Mesendoderm (in vitro differentiated cells): ENCODE measurements around the gene ANAPC7.
A peak's percentile ranks its signal among the peaks of the same experiment; 100 is the strongest.

Experiments
- DNase-seq: peaks from one replicate; pipeline ENCODE4 v3.0.0; 2013
- H2AK5ac ChIP-seq: 2 replicates; pipeline ENCODE4 v1.6.1; 2013; ENCODE audit warnings: low read length, inconsistent platforms
- H2BK120ac ChIP-seq: 2 replicates; pipeline ENCODE4 v1.6.1; 2013; ENCODE audit warnings: low read depth, mild to moderate bottlenecking, low read length, moderate library complexity, mixed read lengths
- H2BK15ac ChIP-seq: replicated peaks from 2 replicates; pipeline ENCODE4 v1.6.1; 2013; ENCODE audit warnings: low read depth, mild to moderate bottlenecking, moderate library complexity
- H2BK5ac ChIP-seq: 2 replicates; pipeline ENCODE4 v1.6.1; 2013; ENCODE audit warnings: low read length, inconsistent platforms
- H3K18ac ChIP-seq: 2 replicates; pipeline ENCODE4 v1.6.1; 2013; ENCODE audit warnings: mild to moderate bottlenecking, low read length, mixed read lengths
- H3K23ac ChIP-seq: one replicate; pipeline ENCODE4 v1.6.1; 2013; ENCODE audit warnings: low read length
- H3K27ac ChIP-seq: 2 replicates; pipeline ENCODE4 v1.5.1; 2013; ENCODE audit warnings: low read depth, mild to moderate bottlenecking, inconsistent platforms, low read length, moderate library complexity
- H3K27me3 ChIP-seq: 2 replicates; pipeline ENCODE4 v1.6.1; 2013; ENCODE audit warnings: low read length, control low read depth, mild to moderate bottlenecking, inconsistent platforms; ENCODE audit not compliant: insufficient read depth, poor library complexity
- H3K36me3 ChIP-seq: 2 replicates; pipeline ENCODE4 v1.6.1; 2013; ENCODE audit warnings: low read length, inconsistent platforms; ENCODE audit not compliant: control insufficient read depth, insufficient read depth
- H3K4ac ChIP-seq: one replicate; pipeline ENCODE4 v1.6.1; 2013; ENCODE audit warnings: low read depth, mild to moderate bottlenecking, low read length, moderate library complexity
- H3K4me1 ChIP-seq: 2 replicates; pipeline ENCODE4 v1.6.1; 2013; ENCODE audit warnings: low read depth, low read length, inconsistent platforms; ENCODE audit not compliant: control insufficient read depth
- H3K4me2 ChIP-seq: 2 replicates; pipeline ENCODE4 v1.6.1; 2013; ENCODE audit warnings: low read length
- H3K4me3 ChIP-seq: 2 replicates; pipeline ENCODE4 v1.5.1; 2013; ENCODE audit warnings: mild to moderate bottlenecking, low read length
- H3K56ac ChIP-seq: one replicate; pipeline ENCODE4 v1.6.1; 2013; ENCODE audit warnings: low read length
- H3K79me1 ChIP-seq: 2 replicates; pipeline ENCODE4 v1.6.1; 2013; ENCODE audit warnings: low read length, inconsistent platforms
- H3K79me2 ChIP-seq: 2 replicates; pipeline ENCODE4 v1.6.1; 2013; ENCODE audit warnings: mild to moderate bottlenecking, low read length; ENCODE audit not compliant: control insufficient read depth, insufficient read depth
- H3K9ac ChIP-seq: 2 replicates; pipeline ENCODE4 v1.6.1; 2013; ENCODE audit warnings: low read length, inconsistent platforms
- H4K5ac ChIP-seq: one replicate; pipeline ENCODE4 v1.6.1; 2013; ENCODE audit warnings: low read length
- H4K8ac ChIP-seq: one replicate; pipeline ENCODE4 v1.6.1; 2013; ENCODE audit warnings: low read depth, mild to moderate bottlenecking, control low read depth, low read length, moderate library complexity
- WGBS: extraction: QIAGEN DNeasy Blood & Tissue Kit; methylation state at CpG from one replicate; pipeline ENCODE4 v1.1.7; 2013; ENCODE audit warnings: low lambda C conversion rate, missing lambda C conversion rate; ENCODE audit not compliant: insufficient coverage; ENCODE audit errors: extremely low coverage; 5-methylcytosine and 5-hydroxymethylcytosine counted together

Gene ANAPC7

GRCh38 chr12:110354172-110354780 lies 49.2 kb downstream of the ANAPC7 start:
- Histone ChIP-seq H3K79me1 (no peaks in the 10 kb centered on the region), H3K56ac (no peak overlapping the region), H3K4me1 (no peaks in the 10 kb centered on the region), H3K9ac (no peak overlapping the region), H3K27ac (no peak overlapping the region), H3K4me3 (no peak overlapping the region), H2BK5ac (no peak overlapping the region), H3K18ac (no peak overlapping the region), H2BK15ac (no peak overlapping the region), H3K23ac (peak overlapping the region; percentile 11), H3K4me2 (no peak overlapping the region), H3K79me2 (no peaks in the 10 kb centered on the region), H4K5ac (no peak overlapping the region), H2AK5ac (no peak overlapping the region), H2BK120ac (no peak overlapping the region), H3K4ac (no peak overlapping the region), H4K8ac (no peak overlapping the region), H3K36me3 (no peaks in the 10 kb centered on the region), H3K27me3 (no peaks in the 10 kb centered on the region)
- no CpG with 5 or more reads among the region's 7 CpGs for WGBS
- DNase-seq, result no peak

- Histone ChIP-seq H3K18ac (no peak overlapping the region), H2AK5ac (no peak overlapping the region), H3K79me2 (no peaks in the 10 kb centered on the region), H3K4ac (no peak overlapping the region), H3K56ac (no peak overlapping the region), H3K36me3 (no peaks in the 10 kb centered on the region), H3K4me2 (no peak overlapping the region), H4K5ac (no peak overlapping the region), H2BK5ac (no peak overlapping the region), H4K8ac (no peak overlapping the region), H2BK120ac (no peak overlapping the region), H3K27me3 (no peaks in the 10 kb centered on the region), H3K23ac (no peak overlapping the region), H3K79me1 (no peaks in the 10 kb centered on the region), H3K4me1 (no peaks in the 10 kb centered on the region), H2BK15ac (no peak overlapping the region), H3K4me3 (no peak overlapping the region), H3K9ac (no peak overlapping the region), H3K27ac (no peak overlapping the region)
- DNase-seq, result no peak
- no CpG with 5 or more reads among the region's 13 CpGs for WGBS
Measured at GRCh38 chr12:110353211-110353965, 50.1 kb downstream of the ANAPC7 start.

GRCh38 chr12:110352401-110352800 lies 51.1 kb downstream of the ANAPC7 start:
- no peak overlapping the region for H3K4ac ChIP-seq
- no peak overlapping the region for H2AK5ac ChIP-seq
- H4K8ac ChIP-seq, result no peak overlapping the region
- DNase-seq, result no peak
- no peak overlapping the region for H2BK120ac ChIP-seq
- no peak overlapping the region for H3K4me2 ChIP-seq
- no CpG with 5 or more reads among the region's 3 CpGs for WGBS
- H3K18ac ChIP-seq, result no peak overlapping the region
- H3K79me1 ChIP-seq, result no peaks in the 10 kb centered on the region
- H3K27me3 ChIP-seq, result no peaks in the 10 kb centered on the region
- H2BK15ac ChIP-seq, result no peak overlapping the region
- H2BK5ac ChIP-seq, result no peak overlapping the region
- no peak overlapping the region for H3K23ac ChIP-seq
- no peaks in the 10 kb centered on the region for H3K4me1 ChIP-seq
- H3K27ac ChIP-seq, result no peak overlapping the region
- H3K9ac ChIP-seq, result no peak overlapping the region
- H4K5ac ChIP-seq, result no peak overlapping the region
- no peaks in the 10 kb centered on the region for H3K79me2 ChIP-seq
- H3K4me3 ChIP-seq, result no peak overlapping the region
- no peak overlapping the region for H3K56ac ChIP-seq
- H3K36me3 ChIP-seq, result peaks cover 5% of the 10 kb centered on the region

- Histone ChIP-seq H3K56ac (no peak overlapping the region), H2AK5ac (no peak overlapping the region), H3K79me2 (no peaks in the 10 kb centered on the region), H2BK120ac (no peak overlapping the region), H2BK5ac (no peak overlapping the region), H3K79me1 (no peaks in the 10 kb centered on the region), H3K27me3 (no peaks in the 10 kb centered on the region), H3K4ac (no peak overlapping the region), H3K4me3 (no peak overlapping the region), H2BK15ac (no peak overlapping the region), H3K18ac (no peak overlapping the region), H4K8ac (no peak overlapping the region), H4K5ac (no peak overlapping the region), H3K4me1 (no peaks in the 10 kb centered on the region), H3K4me2 (no peak overlapping the region), H3K9ac (no peak overlapping the region), H3K36me3 (peaks cover 9% of the 10 kb centered on the region), H3K27ac (no peak overlapping the region), H3K23ac (no peak overlapping the region)
- no CpG with 5 or more reads among the region's 8 CpGs for WGBS
- DNase-seq, result no peak
Measured at GRCh38 chr12:110351119-110351518, 52.4 kb downstream of the ANAPC7 start.

GRCh38 chr12:110349514-110350151 lies 53.9 kb downstream of the ANAPC7 start:
- no peaks in the 10 kb centered on the region for H3K4me1 ChIP-seq
- H3K4me2 ChIP-seq, result no peak overlapping the region
- no peak for DNase-seq
- no peak overlapping the region for H4K8ac ChIP-seq
- H3K79me2 ChIP-seq, result no peaks in the 10 kb centered on the region
- no peak overlapping the region for H3K9ac ChIP-seq
- no peak overlapping the region for H4K5ac ChIP-seq
- no peaks in the 10 kb centered on the region for H3K79me1 ChIP-seq
- H3K18ac ChIP-seq, result no peak overlapping the region
- H3K36me3 ChIP-seq, result peaks cover 20% of the 10 kb centered on the region
- no peak overlapping the region for H3K4ac ChIP-seq
- H2BK15ac ChIP-seq, result no peak overlapping the region
- H3K27ac ChIP-seq, result no peak overlapping the region
- no peak overlapping the region for H3K4me3 ChIP-seq
- H3K27me3 ChIP-seq, result no peaks in the 10 kb centered on the region
- no peak overlapping the region for H2BK5ac ChIP-seq
- no CpG with 5 or more reads among the region's 12 CpGs for WGBS
- no peak overlapping the region for H2AK5ac ChIP-seq
- H2BK120ac ChIP-seq, result no peak overlapping the region
- H3K56ac ChIP-seq, result no peak overlapping the region
- no peak overlapping the region for H3K23ac ChIP-seq
